OCI-LY3 (cell line): ENCODE results near the gene TDRD7.

Experiments
- CTCF ChIP-seq: fragments of 200-600, 300-600 bp; sonication (generic); IDR thresholded peaks from 2 replicates; pipeline ENCODE4 v1.5.1; 2014; ENCODE audit warnings: antibody characterized with exemption, low read length, low read depth
- EZH2phosphoT487 ChIP-seq: fragments of 200-600 bp; shearing (Covaris generic); IDR thresholded peaks from 2 replicates; pipeline ENCODE4 v1.6.1; 2018; ENCODE audit warnings: antibody characterized with exemption, mixed run types, low read depth

- TF ChIP-seq CTCF (no peak), EZH2phosphoT487 (no peak)
Observed at GRCh38 chr9:97419309-97419867, 7.5 kb downstream of the TDRD7 start.
